ENCODE results near the gene SRGAP2B.
"Not testable (repeated sequence)": the region's sequence is repeated elsewhere in the genome, so short reads cannot be mapped to it uniquely, and the experiment has no call there.

SRGAP2B gene

DNA sequence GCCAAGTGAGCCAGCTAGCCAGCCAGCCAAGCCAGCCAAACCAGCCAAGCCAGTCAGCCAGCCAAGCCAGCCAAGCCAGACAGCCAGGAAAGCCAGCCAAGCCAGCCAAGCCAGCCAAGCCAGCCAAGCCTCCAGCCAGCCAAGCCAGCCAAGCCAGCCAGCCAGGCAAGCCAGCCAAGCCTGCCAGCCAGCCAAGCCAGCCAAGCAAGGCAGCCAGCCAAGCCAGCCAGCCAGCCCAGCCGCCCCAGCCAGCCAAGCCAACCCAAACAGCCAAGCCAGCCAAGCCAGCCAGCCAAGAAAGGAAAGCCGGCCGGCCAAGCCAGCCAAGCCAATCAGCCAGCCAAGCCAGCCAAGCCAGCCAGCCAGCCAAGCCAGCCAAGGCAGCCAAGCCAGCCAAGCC, 236.5 kb downstream of the SRGAP2B start:
- DNase-seq (ENCODE audit: extremely low spot score); POLR2A ChIA-PET: not testable (repeated sequence)

More for the DNA sequence above, 236.5 kb downstream of the SRGAP2B start:
- CTCF ChIA-PET: not testable (repeated sequence)
